Germinal center (tissue), 1 donor: ENCODE measurements around the gene TBC1D22A.
A peak's percentile ranks its signal among the peaks of the same experiment; 100 is the strongest.

Source experiments
- DNase-seq: peaks from one replicate; pipeline ENCODE4 v3.0.0; 2012; ENCODE audit warnings: mixed read lengths, low spot score

The TBC1D22A gene

DNA sequence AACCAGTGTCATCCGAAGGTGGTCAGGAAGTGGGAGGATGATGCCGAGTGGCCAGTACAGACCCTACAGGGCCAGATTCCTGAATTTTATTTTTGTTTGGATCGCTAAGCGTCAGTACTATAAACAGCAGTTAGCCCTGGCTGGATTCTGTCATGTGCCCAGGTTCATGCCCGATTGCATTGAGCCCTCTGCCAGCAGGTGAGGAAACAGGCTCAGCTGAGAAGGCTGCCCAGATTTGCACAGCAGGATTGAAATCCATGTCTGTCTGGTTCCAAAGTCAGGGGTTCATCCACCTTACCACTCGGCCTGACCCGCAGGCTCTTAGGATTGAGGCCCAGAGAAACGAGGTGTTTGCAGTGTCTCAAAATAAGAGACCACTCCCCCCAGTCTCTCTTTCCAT, 9.1 kb upstream of the TBC1D22A start:
- no peak for DNase-seq

GRCh38 chr22:46753761-46754109, 8.7 kb upstream of the TBC1D22A start:
- DNase-seq = no peak

DNA sequence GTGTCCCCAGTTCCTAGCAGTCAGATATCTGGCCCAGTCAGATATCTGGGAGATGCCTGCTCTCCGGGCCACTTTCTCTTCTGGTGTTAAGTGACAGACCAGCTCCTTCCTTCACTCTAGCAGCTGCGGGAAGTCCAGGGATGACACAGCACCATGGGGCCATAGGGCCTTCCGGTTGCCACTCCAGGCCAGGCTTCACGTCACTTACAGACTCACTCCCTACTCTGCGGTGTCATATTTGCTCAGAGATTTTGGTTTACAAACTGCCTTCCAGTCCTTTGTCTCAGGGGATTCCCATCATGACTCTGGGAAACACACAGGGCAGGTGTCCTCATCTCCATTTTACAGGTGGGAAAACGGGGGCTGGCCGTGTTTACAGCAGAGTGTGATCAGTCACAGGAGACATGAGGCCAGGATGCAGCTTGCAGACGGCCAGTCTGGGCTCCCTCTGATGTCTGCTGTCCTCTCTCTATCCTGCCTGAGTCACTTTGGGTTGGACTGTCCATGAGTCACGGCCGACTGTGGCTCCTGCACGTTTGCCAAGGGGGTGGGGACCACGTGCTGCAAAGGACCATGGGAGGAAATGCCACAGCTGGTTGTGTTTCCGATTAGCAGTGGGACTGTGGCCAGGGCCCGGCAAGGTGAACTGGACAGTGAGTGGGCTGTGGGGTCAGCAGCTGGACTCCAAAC, 8.2 kb upstream of the TBC1D22A start:
- DNase-seq = no peak

- DNase-seq = no peak
Observed at GRCh38 chr22:46754826-46755225, 7.6 kb upstream of the TBC1D22A start.

DNA sequence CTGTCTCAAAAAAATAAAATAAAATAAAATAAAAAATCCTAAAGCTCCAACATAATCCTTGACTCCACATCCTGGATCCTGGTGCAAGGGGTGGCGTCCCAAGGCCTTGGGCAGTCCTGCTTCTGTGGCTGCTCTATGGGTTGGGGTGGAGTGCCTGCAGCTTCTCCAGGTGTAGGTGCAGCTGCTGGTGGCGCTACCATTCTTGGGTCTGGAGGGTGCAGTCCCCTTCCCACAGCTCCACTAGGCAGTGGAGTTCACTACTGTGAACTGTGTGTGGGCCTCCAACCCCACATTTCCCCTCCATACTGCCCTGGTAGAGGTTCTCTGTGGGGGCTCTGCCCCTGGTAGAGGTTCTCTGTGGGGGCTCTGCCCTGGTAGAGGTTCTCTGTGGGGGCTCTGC, 6.9 kb upstream of the TBC1D22A start:
- DNase-seq = no peak

DNA sequence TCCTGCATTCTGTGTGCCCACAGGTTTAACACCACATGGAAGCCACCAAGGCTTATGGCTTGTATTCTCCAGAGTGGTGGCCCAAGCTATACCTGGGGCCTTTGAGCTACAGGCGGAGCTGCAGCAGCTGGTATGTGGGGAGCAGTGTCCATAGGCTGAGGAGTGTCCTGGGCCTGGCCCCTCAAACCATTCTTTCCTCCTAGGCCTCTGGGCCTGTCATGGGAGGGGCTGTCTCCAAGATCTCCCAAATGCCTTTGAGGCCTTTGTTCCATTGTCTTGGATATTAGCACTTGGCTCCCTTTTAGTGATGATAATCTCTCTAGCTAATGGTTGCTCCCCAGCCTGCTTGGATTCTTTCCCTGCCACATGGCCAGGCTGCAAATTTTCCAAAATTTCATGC, 6.4 kb upstream of the TBC1D22A start:
- DNase-seq = no peak

- no peak for DNase-seq
Observed at GRCh38 chr22:46757104-46757503, 5.3 kb upstream of the TBC1D22A start.

- no peak for DNase-seq
Observed at GRCh38 chr22:46758121-46758520, 4.3 kb upstream of the TBC1D22A start.

DNA sequence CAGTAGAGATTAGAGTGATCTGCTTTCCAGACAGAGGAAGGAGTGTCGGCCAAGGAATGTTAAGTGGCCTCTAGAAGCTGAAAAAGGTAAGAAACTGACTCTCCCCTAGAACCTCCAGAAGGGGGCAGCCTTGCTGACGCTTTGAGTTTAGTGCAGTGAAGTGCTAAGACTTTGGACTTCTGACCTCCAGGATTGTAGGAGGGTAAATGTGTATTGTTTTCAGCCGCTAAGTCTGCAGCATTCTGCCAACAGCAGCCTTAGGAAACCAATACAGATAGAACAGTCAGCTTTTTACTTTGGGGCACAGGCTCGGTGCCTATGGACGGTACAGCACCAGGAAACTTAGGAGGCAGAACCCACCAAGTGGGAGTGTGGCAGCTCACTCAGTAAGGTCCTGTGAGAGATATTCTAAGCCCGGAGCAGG, 3.6 kb upstream of the TBC1D22A start:
- no peak for DNase-seq

DNA sequence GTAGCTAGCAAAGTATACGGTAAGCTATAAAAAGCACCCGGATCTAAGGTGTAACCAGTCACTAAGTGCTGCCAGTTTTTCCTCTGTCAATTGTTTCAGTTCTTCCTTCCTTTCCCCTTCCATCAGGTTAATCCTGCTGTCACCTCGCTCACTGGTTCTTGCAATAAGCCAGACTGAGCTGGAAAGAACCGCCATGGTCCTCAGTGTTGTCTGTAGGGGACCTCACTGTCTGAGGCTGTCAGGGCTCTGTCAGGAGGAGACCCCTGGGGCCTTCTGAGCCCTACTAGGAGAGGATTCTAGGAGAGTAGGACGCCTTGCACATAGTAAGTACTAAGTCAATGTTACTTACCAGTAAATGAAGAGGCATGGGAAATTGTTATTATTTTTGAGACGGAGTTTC, 1.4 kb upstream of the TBC1D22A start:
- no peak for DNase-seq

- no peak for DNase-seq
Observed at GRCh38 chr22:46761539-46762237, 762 bp upstream of the TBC1D22A start.

GRCh38 chr22:46763051-46763705, 728 bp downstream of the TBC1D22A start:
- peak; percentile 88 for DNase-seq

DNA sequence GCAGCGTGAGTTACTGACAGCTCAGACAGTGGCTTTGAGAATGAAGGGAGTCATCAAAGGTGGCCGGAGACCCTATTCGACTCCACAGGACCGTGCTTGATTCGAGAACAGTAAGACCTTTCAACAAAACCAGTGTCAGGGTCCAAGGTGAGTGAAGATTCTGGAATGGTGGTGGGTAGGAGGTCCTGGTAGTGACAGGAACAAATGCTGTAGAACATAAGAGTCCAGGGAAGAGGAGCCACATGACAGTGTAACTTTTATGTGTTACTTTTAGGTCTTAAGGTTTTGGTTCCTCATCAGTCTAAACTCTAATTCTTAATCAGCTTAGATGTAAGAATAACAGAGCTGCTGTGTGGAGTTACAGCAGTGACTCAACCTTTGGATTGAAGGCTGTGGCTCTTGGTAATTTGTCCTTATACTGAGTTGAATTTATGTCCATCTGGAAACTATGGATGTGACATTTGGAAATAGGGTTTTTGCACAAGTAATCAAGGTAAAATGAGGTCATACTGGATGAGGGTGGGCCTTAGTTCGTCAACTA, 1.8 kb downstream of the TBC1D22A start:
- no peak for DNase-seq

DNA sequence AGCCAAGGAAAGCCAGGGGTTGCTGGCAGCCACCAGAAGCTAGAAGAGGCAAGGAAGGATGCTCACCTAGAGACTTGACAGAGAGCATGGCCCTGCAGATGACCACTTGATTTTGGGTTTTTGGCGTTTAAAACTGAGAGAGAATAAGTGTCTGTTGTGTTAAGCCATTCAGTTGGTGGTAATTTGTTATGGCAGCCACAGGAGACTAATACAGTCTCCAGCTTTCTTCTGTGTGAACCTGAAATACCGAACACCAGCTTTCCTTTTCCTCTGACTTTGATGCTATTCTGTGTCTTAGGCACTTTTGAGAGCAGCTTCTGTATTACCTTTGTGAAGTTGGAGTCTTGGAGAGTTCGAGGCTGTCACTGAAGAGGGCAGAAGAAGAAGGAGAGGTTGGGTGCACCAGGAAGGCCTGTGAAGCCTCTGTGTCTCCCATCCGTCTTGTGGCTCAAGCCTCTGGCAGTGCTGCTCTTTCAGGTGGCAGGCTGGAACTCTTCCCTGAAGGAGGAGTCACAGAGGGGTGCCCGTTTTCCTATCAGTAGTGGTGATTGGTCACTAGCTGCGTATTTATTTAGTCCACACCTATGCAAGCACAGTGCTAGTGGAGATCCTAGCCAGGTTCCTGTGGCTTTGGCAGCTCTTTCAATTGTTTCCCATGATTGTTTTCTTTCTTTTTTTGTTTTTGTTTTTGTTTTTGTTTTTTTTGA, 2.5 kb downstream of the TBC1D22A start:
- DNase-seq = no peak

DNA sequence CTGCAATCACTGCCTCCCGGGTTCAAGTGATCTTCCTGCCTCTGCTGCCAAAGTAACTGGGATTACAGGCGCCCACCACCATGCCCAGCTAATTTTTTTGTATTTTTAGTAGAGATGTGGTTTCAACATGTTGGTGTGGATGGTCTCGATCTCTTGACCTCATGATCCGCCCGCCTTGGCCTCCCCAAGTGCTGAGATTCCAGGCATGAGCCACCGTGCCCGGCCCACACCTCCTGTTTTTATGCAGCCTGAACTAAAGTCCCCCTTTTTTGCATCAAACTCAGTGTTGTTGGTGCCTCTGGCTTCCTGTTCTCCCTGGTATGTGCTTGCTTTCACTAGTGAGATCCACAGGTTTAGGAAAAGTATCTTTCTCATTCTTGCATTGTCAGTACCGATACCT, 4.2 kb downstream of the TBC1D22A start:
- no peak for DNase-seq

DNA sequence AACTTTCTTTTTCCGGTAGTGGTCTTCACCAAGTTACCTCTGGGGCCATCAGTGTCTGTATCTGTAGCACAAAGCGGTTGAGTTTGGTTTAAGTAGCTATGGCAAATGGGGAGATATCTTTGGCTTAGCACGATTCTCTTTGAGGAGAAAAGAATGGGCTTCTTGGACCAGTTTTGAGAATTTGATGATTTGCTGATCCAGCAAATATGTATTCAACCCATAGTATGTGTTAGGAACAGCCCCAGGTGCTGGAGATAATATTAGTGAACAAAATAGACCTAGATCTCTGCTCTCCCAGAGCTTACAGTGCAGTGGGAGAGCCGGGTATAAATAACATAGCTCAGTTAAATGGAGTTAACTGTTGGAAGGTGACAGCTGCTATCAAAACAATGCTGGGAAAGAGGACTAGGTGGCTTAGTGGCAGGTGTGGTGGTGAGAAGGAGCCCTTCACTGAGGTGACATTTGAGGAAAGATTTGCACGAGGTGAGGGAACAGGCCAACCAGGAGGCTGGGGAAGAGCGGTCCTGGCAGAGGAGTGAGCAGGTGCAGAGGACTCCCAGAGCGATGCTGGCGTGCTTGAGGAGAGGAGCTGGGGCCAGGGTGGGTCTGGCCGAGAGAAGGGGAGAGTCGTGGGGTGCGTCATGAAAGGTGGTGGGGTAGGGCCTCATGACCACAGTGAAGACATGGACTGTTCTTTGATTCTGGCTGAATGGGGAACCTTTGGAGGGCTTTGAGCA, 5.0 kb downstream of the TBC1D22A start:
- DNase-seq = no peak

DNA sequence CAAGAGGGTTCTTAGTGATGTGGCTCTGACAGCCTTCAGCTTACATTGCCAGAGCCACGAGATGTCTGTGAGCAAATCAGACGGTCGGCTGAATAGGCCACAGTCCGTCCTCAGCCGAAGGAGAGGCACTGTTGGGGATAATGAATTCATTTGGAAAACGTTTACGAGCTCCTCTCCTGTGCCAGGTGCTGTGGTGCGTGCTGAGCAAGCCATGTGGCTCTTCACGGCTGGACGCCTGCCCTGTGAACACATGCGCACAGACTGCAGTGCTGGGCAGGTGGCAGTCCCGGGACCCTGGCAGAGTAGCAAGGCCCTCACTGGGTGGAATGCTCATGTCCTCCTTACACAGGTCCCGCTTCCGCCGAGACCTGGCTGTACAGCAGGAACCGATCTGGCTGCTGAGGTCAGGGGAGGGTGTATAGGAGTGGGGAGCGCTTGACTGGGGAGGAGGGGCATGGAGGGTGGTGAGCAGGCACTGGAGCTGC, 6.8 kb downstream of the TBC1D22A start:
- peak; percentile 82 for DNase-seq

GRCh38 chr22:46769706-46770105, 7.3 kb downstream of the TBC1D22A start:
- no peak for DNase-seq

DNA sequence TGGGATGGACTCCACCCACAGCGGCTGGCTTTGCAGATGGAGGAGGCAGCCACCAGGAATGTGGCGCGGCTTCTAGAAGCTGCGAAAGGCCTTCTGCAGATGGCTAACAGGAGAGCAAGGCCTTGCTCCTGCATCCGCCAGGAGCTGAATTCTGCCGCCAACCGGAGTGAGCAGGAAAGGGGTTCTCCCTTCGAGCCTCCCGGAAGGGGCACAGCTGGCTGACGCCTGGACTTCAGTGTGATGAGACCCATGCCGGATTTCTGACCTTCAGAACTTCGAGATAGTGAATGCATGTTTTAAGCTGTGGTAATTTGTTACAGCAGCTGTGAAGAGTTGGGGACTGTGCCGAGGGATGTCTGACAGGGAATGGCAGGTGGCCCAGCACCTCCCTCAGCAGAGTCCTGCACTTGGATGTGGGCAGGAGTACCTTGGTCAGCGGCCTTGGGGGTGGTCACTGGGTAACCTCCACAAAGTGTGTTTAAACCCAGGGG, 7.7 kb downstream of the TBC1D22A start:
- DNase-seq = no peak

DNA sequence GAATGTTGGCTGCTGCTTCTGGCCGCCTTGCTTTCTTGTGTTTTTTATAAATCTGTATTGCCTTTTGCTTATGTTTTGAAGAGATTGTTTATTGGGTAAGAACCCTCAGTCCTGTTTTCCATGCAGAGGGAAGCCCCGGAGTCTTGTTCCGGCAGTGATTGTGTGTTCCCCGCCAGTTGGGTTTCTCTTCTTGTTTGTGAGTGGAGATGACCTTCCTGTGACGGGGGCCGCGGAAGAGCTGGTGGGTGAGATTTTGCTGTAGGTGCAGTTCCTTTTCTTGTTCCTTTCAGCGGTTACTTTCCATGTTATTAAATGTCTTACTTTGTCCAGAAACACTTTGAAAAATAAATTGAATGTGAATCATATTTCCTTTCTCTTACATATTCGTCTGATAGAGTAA, 8.3 kb downstream of the TBC1D22A start:
- DNase-seq = peak; percentile 57

DNA sequence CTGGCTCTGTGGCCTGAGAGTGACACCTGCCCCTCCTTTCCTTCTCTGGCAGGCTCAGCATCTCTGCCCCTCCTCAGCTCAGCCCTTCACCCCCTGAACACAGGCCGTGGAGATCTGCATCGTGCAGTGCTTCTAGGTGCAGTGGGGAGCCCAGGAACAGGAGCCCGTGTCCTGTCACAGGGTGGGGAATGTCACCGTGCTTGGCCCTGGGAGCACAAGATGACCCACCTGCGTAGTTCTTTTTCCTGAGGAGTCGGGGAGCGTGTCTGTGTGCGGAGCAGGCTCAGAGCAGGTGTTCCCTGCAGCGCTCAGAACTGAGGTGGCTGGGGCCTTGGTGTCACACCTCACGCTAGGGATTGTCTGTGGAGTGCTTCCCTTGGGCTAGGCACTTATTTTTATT, 10.6 kb downstream of the TBC1D22A start:
- DNase-seq = no peak
